ENCODE data around the gene CMIP. TPM values are rescaled to one million over a fixed set of nuclear protein-coding genes. Genes with fewer than 3 reads are reported as not detected.

The CMIP gene
- total RNA-seq, 1 experiment from 2014 or later, result 63.7 TPM

- peaks cover 33% of the 10 kb centered on the region for H3K4me1 Mint-ChIP-seq
- CTCF ChIA-PET, result no interaction called here
- H3K27me3 Mint-ChIP-seq (ENCODE audit: low read depth), result no peaks in the 10 kb centered on the region
- no peak overlapping the region for H3K4me3 Mint-ChIP-seq
- ATAC-seq (no peak), DNase-seq (ENCODE audit: low spot score) (no peak)
- no peaks in the 10 kb centered on the region for H3K9me3 Mint-ChIP-seq
- peak overlapping the region; percentile 65; the same call in 1 of the 2 replicates for H3K27ac Mint-ChIP-seq
- no peak for TF ChIP-seq ZNF232 (CRISPR knock-in tag; IDR thresholded peaks at IDR 0.05)
- no peak for TF ChIP-seq IRF2 (CRISPR knock-in tag; IDR thresholded peaks at IDR 0.05; ENCODE audit: borderline replicate concordance, low read depth)
- TF ChIP-seq NFYB (CRISPR knock-in tag; conservative IDR thresholded peaks at IDR 0.05; ENCODE audit: low read depth), result no peak
- TF ChIP-seq ZBTB21 (CRISPR knock-in tag; IDR thresholded peaks at IDR 0.05; ENCODE audit: borderline replicate concordance), result no peak
- TF ChIP-seq HMGXB4 (CRISPR knock-in tag; IDR thresholded peaks at IDR 0.05), result no peak
- no peak for TF ChIP-seq ATF6 (CRISPR knock-in tag; IDR thresholded peaks at IDR 0.05)
- POLR2A ChIA-PET, result no interaction called here
- peaks cover 19% of the 10 kb centered on the region for H3K36me3 Mint-ChIP-seq
Measured at GRCh38 chr16:81657224-81657623, 212.6 kb downstream of the CMIP start.

GRCh38 chr16:81657781-81658180, 213.2 kb downstream of the CMIP start:
- H3K27me3 Mint-ChIP-seq (ENCODE audit: low read depth), result no peaks in the 10 kb centered on the region
- H3K27ac Mint-ChIP-seq, result 0 out of 2 replicates have a peak overlapping the region, but pooled peaks have one; percentile 65
- no peaks in the 10 kb centered on the region for H3K9me3 Mint-ChIP-seq
- no peak for DNase-seq (ENCODE audit: low spot score)
- ChIA-PET POLR2A (no interaction called here), CTCF (no interaction called here)
- ATAC-seq, result no peak
- peaks cover 19% of the 10 kb centered on the region for H3K36me3 Mint-ChIP-seq
- TF ChIP-seq E2F4 (CRISPR knock-in tag; IDR thresholded peaks at IDR 0.05; ENCODE audit: borderline replicate concordance, low read depth) (no peak), ZNF219 (CRISPR knock-in tag; IDR thresholded peaks at IDR 0.05; ENCODE audit: borderline replicate concordance) (no peak), FOXP1 (CRISPR knock-in tag; IDR thresholded peaks at IDR 0.05; ENCODE audit: borderline replicate concordance) (no peak), PRDM15 (CRISPR knock-in tag; IDR thresholded peaks at IDR 0.05) (peak; percentile 39; the same call in 1 of the 2 replicates), JUN (CRISPR knock-in tag; IDR thresholded peaks at IDR 0.05) (no peak)
- peaks cover 27% of the 10 kb centered on the region for H3K4me1 Mint-ChIP-seq
- no peak overlapping the region for H3K4me3 Mint-ChIP-seq

- ChIA-PET POLR2A (no interaction called here), CTCF (interaction anchor here (0.5 kb wide), 1 partner anchor 24 kb away, joined by 4 read pairs; no protein-coding TSS in a partner anchor)
- TF ChIP-seq ZNF317 (CRISPR knock-in tag; IDR thresholded peaks at IDR 0.05; ENCODE audit: borderline replicate concordance, low read depth) (no peak), SMAD3 (CRISPR knock-in tag; IDR thresholded peaks at IDR 0.05; ENCODE audit: borderline replicate concordance) (no peak), ZBTB21 (CRISPR knock-in tag; IDR thresholded peaks at IDR 0.05; ENCODE audit: borderline replicate concordance) (no peak)
- H3K36me3 Mint-ChIP-seq, result peaks cover 16% of the 10 kb centered on the region
- DNase-seq (ENCODE audit: low spot score) (no peak), ATAC-seq (no peak)
- no peaks in the 10 kb centered on the region for H3K9me3 Mint-ChIP-seq
- no peaks in the 10 kb centered on the region for H3K27me3 Mint-ChIP-seq (ENCODE audit: low read depth)
- H3K4me1 Mint-ChIP-seq, result peaks cover 22% of the 10 kb centered on the region
- no peak overlapping the region for H3K4me3 Mint-ChIP-seq
- peak overlapping the region; percentile 33; the same call in 1 of the 2 replicates for H3K27ac Mint-ChIP-seq
Measured at GRCh38 chr16:81658373-81658772, 213.8 kb downstream of the CMIP start.

All from WTC11 (cell line).